Measurements from ENCODE around the gene FMN1. TPM values are rescaled to one million over a fixed set of nuclear protein-coding genes. Genes with fewer than 3 reads are reported as not detected.

FMN1 gene
- total RNA-seq, 1 experiment from 2014 or later, result 25.8 TPM

- H3K36me3 ChIP-seq (ENCODE audit: low read depth), result no peaks in the 10 kb centered on the region
- POLR2A ChIA-PET (ENCODE audit: unreplicated experiment), result no interaction called here
- TF ChIP-seq EZH2 (IDR thresholded peaks at IDR 0.05; ENCODE audit: low read depth), result no peak
- TF ChIP-seq CTCF (conservative IDR thresholded peaks at IDR 0.05), result no peak
These were observed 292.5 kb downstream of the FMN1 start for GRCh38 chr15:32901995-32902394.

GRCh38 chr15:32901192-32901591, 293.3 kb downstream of the FMN1 start:
- H3K9me3 ChIP-seq (ENCODE audit: insufficient read depth, low read depth), result no peaks in the 10 kb centered on the region
- H4K20me1 ChIP-seq (ENCODE audit: insufficient read depth), result no peaks in the 10 kb centered on the region
- H3K79me2 ChIP-seq (ENCODE audit: low read depth), result no peaks in the 10 kb centered on the region
- no peaks in the 10 kb centered on the region for H3F3A ChIP-seq (ENCODE audit: insufficient read depth, low read depth)
- H3K36me3 ChIP-seq (ENCODE audit: low read depth), result no peaks in the 10 kb centered on the region
- no peak overlapping the region for H3K27ac ChIP-seq
- ChIA-PET POLR2A (ENCODE audit: unreplicated experiment) (no interaction called here), CTCF (no interaction called here)
- no peak overlapping the region for H3K4me2 ChIP-seq
- H3K9me2 ChIP-seq (ENCODE audit: insufficient read depth), result no peaks in the 10 kb centered on the region
- H3K4me3 ChIP-seq, result no peak overlapping the region
- BruUV-seq (replicated peaks), result no TSS peak
- no peaks in the 10 kb centered on the region for H3K4me1 ChIP-seq (replicated peaks; ENCODE audit: insufficient read depth)
- H3K27me3 ChIP-seq (ENCODE audit: insufficient read depth, low read depth), result no peaks in the 10 kb centered on the region
- intact Hi-C loops (cut with micrococcal nuclease; ENCODE audit: unreplicated experiment), result no loop called here
- no peak overlapping the region for H2AFZ ChIP-seq
- no peak for DNase-seq
- no peak for TF ChIP-seq EZH2 (IDR thresholded peaks at IDR 0.05; ENCODE audit: low read depth)
- TF ChIP-seq CTCF (conservative IDR thresholded peaks at IDR 0.05), result no peak

More at GRCh38 chr15:32901995-32902394, 292.5 kb downstream of the FMN1 start:
- H3K27ac ChIP-seq, result no peak overlapping the region
- no peaks in the 10 kb centered on the region for H3K79me2 ChIP-seq (ENCODE audit: low read depth)
- no peak overlapping the region for H3K4me3 ChIP-seq
- H4K20me1 ChIP-seq (ENCODE audit: insufficient read depth), result no peaks in the 10 kb centered on the region
- no peak overlapping the region for H3K4me2 ChIP-seq
- DNase-seq, result no peak
- BruUV-seq (replicated peaks), result no TSS peak
- no peak overlapping the region for H2AFZ ChIP-seq
- no peaks in the 10 kb centered on the region for H3K4me1 ChIP-seq (replicated peaks; ENCODE audit: insufficient read depth)
- H3F3A ChIP-seq (ENCODE audit: insufficient read depth, low read depth), result no peaks in the 10 kb centered on the region
- CTCF ChIA-PET, result no interaction called here
- no peaks in the 10 kb centered on the region for H3K9me3 ChIP-seq (ENCODE audit: insufficient read depth, low read depth)
- H3K9me2 ChIP-seq (ENCODE audit: insufficient read depth), result no peaks in the 10 kb centered on the region
- intact Hi-C loops (cut with micrococcal nuclease; ENCODE audit: unreplicated experiment), result no loop called here
- H3K27me3 ChIP-seq (ENCODE audit: insufficient read depth, low read depth), result no peaks in the 10 kb centered on the region

GRCh38 chr15:32899126-32899596, 295.4 kb downstream of the FMN1 start:
- Histone ChIP-seq H3K9me3 (ENCODE audit: insufficient read depth, low read depth) (no peaks in the 10 kb centered on the region), H3K9me2 (ENCODE audit: insufficient read depth) (no peaks in the 10 kb centered on the region), H2AFZ (no peak overlapping the region), H3K27ac (no peak overlapping the region), H3K4me2 (no peak overlapping the region), H4K20me1 (ENCODE audit: insufficient read depth) (no peaks in the 10 kb centered on the region), H3K36me3 (ENCODE audit: low read depth) (no peaks in the 10 kb centered on the region), H3K4me1 (replicated peaks; ENCODE audit: insufficient read depth) (no peaks in the 10 kb centered on the region), H3K4me3 (no peak overlapping the region), H3F3A (ENCODE audit: insufficient read depth, low read depth) (no peaks in the 10 kb centered on the region), H3K27me3 (ENCODE audit: insufficient read depth, low read depth) (no peaks in the 10 kb centered on the region), H3K79me2 (ENCODE audit: low read depth) (no peaks in the 10 kb centered on the region)
- intact Hi-C loops (cut with micrococcal nuclease; ENCODE audit: unreplicated experiment), result no loop called here
- no peak for DNase-seq
- CTCF ChIA-PET, result interaction anchor here (0.6 kb wide), 1 partner anchor 241 kb away, joined by 4 read pairs; no protein-coding TSS in a partner anchor
- TF ChIP-seq CTCF (conservative IDR thresholded peaks at IDR 0.05), result no peak
- TF ChIP-seq EZH2 (IDR thresholded peaks at IDR 0.05; ENCODE audit: low read depth), result no peak
- no TSS peak for BruUV-seq (replicated peaks)
- POLR2A ChIA-PET (ENCODE audit: unreplicated experiment), result no interaction called here
